T-cell (primary cell): ENCODE data around the gene PLA2G2A. TPM values are rescaled to one million over a fixed set of nuclear protein-coding genes. Genes with fewer than 3 reads are reported as not detected.

Experiments used
- ATAC-seq, 4 experiments: fragments of 200-7000 bp in 3 of 4; fragments of 150-1000 bp in 1 of 4; cut with Tn5 transposase; replicated peaks in 1 of 4; 1 replicate in 3 of 4; 2 replicates in 1 of 4; pipeline ENCODE4 v1.10.0; 2021; ENCODE audit warnings: moderate library complexity in 3 of 4, mild to moderate bottlenecking in 2 of 4, moderate number of reproducible peaks in 1 of 4
- CTCF ChIA-PET, 2 donors: fragments of 300-600 bp; sonication (Branson Sonifier 250); formaldehyde crosslinking; loops; one replicate each; lab custom pipeline; 2022; ENCODE audit warnings: antibody characterized with exemption in 2 of 2; lab: Charles Lee
- POLR2A ChIA-PET, 2 donors: fragments of 300-600 bp; sonication (Branson Sonifier 250); formaldehyde crosslinking; loops; one replicate each; lab custom pipeline; 2022; ENCODE audit warnings: antibody characterized with exemption in 2 of 2; lab: Charles Lee
- DNase-seq, 35 experiments: peaks; one replicate each; pipeline versions ENCODE4 v3.0.0 to v3.0.0-alpha.2; 2013 to 2023
- H3K27ac ChIP-seq: one replicate; pipeline ENCODE4 v1.5.1; 2013; ENCODE audit warnings: low read length
- H3K27me3 ChIP-seq, 2 experiments: replicated peaks in 1 of 2; 1 replicate in 1 of 2; 2 replicates in 1 of 2; pipeline versions ENCODE4 v1.6.1 to v1.7.0; 2013; ENCODE audit warnings: low read length in 1 of 2, mixed read lengths in 1 of 2; ENCODE audit not compliant: control insufficient read depth in 2 of 2, insufficient read depth in 2 of 2; ENCODE audit errors: extremely low read depth in 1 of 2
- H3K36me3 ChIP-seq, 2 donors: 1 replicate in 1 of 2; 2 replicates in 1 of 2; pipeline versions ENCODE4 v1.6.1 to v1.7.0; 2013; ENCODE audit warnings: low read length in 1 of 2; ENCODE audit not compliant: control insufficient read depth in 2 of 2, insufficient read depth in 1 of 2; ENCODE audit errors: extremely low read depth in 1 of 2
- H3K4me1 ChIP-seq, 2 experiments: 1 replicate in 1 of 2; 2 replicates in 1 of 2; pipeline versions ENCODE4 v1.6.1 to v1.7.0; 2013; ENCODE audit warnings: low read length in 2 of 2, mixed read lengths in 1 of 2; ENCODE audit not compliant: insufficient read depth in 2 of 2, control insufficient read depth in 1 of 2; ENCODE audit errors: extremely low read depth in 1 of 2
- H3K4me3 ChIP-seq, 2 donors: 1 replicate in 1 of 2; 2 replicates in 1 of 2; pipeline versions ENCODE4 v1.5.1 to v1.7.0; 2013; ENCODE audit warnings: mild to moderate bottlenecking in 2 of 2, low read length in 1 of 2, moderate library complexity in 1 of 2; ENCODE audit not compliant: control insufficient read depth in 1 of 2; ENCODE audit errors: extremely low read depth in 1 of 2
- H3K9me3 ChIP-seq: 2 replicates; pipeline ENCODE4 v1.7.0; 2013
- H3K27ac Mint-ChIP-seq, 2 donors: one replicate each; pipeline ENCODE4 v1.8.0; 2020 to 2021; ENCODE audit warnings: mild to moderate bottlenecking in 2 of 2, mixed read lengths in 2 of 2
- H3K27me3 Mint-ChIP-seq, 2 donors: one replicate each; pipeline ENCODE4 v1.8.0; 2021 to 2022; ENCODE audit warnings: mixed read lengths in 2 of 2
- H3K36me3 Mint-ChIP-seq: one replicate; pipeline ENCODE4 v1.8.0; 2021; ENCODE audit warnings: mixed read lengths
- H3K4me1 Mint-ChIP-seq, 3 donors: one replicate each; pipeline ENCODE4 v1.8.0; 2020 to 2022; ENCODE audit warnings: mixed read lengths in 3 of 3, mild to moderate bottlenecking in 1 of 3
- H3K4me3 Mint-ChIP-seq, 3 donors: one replicate each; pipeline ENCODE4 v1.8.0; 2020 to 2022; ENCODE audit warnings: mild to moderate bottlenecking in 3 of 3, mixed read lengths in 3 of 3, moderate library complexity in 3 of 3
- H3K9me3 Mint-ChIP-seq, 3 donors: one replicate each; pipeline ENCODE4 v1.8.0; 2020 to 2022; ENCODE audit warnings: mixed read lengths in 3 of 3
- WGBS: methylation state at CpG from one replicate; pipeline ENCODE4 v1.1.5; 2013; ENCODE audit warnings: missing lambda C conversion rate; ENCODE audit not compliant: insufficient coverage; 5-methylcytosine and 5-hydroxymethylcytosine counted together
- total RNA-seq, 35 experiments: library from RNA in 6 of 35; stranded (reverse) in 6 of 35; fragments of 120-200 nt in 1 of 35; gene quantifications; one replicate each; pipeline versions ENCODE4 v1.2.1 to v1.2.4 and lab custom pipeline; 2013 to 2026

PLA2G2A gene
- total RNA-seq, 5 donors from 2014 or later (not counting 1 experiment from before 2014, with no cell fraction given) = not detected

DNA sequence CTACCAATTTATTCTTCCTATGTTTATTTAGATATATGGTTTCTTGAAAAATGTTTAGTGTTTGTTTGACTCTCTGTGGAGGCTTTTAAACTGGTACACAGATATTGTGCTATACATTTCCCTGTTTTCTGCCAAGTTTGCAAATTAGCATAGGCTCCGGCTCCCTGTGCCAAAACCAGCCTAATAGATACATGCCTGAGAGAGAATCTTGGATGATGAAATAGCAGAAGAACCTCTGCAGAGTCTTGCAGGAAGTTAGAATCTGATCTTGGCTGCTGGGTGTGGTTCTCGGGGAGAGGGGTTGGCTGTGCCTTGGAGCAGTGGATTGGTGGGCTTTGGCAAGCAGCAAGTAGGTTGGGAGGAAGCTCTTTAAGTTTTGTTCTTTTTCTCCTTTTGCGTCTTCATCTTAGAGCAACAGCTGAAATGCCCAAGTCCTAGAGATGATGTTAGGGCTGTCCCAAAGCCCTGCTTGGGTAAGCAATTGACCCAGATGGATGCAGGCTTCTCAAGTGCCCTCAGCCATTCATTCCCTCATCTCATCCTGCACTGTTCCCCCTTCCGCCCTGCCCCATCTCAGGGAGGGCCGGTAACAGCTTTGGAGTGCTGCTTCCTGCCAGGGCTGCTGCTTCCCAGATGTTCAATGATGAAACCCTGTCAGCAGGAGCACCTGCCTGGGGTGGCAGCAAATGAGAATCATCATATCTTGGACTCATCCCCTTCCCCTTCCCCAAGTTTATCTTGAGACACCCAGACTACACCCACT, 9.3 kb downstream of the PLA2G2A start:
- H3K27ac ChIP-seq = no peak overlapping the region
- H3K9me3 Mint-ChIP-seq = no peaks in the 10 kb centered on the region
- ChIA-PET CTCF (no interaction called here), POLR2A (no interaction called here)
- no peaks in the 10 kb centered on the region for H3K4me1 ChIP-seq
- H3K27ac Mint-ChIP-seq = no peak overlapping the region
- no peaks in the 10 kb centered on the region for H3K36me3 ChIP-seq
- H3K4me3 ChIP-seq = no peak overlapping the region
- no peak for ATAC-seq
- peaks cover 0 to 24% of the 10 kb centered on the region in 2 experiments for H3K27me3 ChIP-seq
- H3K36me3 Mint-ChIP-seq = no peaks in the 10 kb centered on the region
- DNase-seq = no peak
- peaks cover 0 to 1% (median 0%) of the 10 kb centered on the region in 3 donors for H3K4me1 Mint-ChIP-seq
- H3K27me3 Mint-ChIP-seq = peaks cover 27 to 37% of the 10 kb centered on the region in 2 donors
- 54% methylated on average over 3 of the region's 5 CpGs for WGBS
- no peaks in the 10 kb centered on the region for H3K9me3 ChIP-seq
- H3K4me3 Mint-ChIP-seq = no peak overlapping the region

DNA sequence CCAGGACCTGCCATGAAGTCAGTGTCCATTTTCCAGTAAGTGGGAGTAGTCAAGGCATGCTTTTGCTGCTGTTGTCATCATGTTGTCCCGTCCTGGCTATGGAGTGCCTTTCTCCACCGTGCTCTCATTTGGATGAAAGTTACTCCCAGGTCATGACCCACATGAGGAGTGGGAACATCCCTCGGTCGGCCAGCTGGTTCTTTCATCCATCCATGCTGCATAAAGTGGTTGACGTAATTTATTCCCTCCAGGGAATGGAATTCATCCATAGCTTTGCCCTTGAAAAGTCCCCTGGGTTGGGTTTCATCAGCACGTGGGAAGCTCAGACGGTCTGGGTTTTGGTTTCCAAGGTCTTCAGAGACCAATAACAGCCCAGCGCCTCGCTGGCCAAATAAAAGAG, 11.6 kb downstream of the PLA2G2A start:
- no peak overlapping the region for H3K4me3 Mint-ChIP-seq
- no peak overlapping the region for H3K27ac ChIP-seq
- H3K4me1 Mint-ChIP-seq = no peaks in the 10 kb centered on the region
- H3K4me1 ChIP-seq = no peaks in the 10 kb centered on the region
- H3K9me3 Mint-ChIP-seq = peaks cover 0 to 7% (median 4%) of the 10 kb centered on the region in 3 donors
- no peak overlapping the region for H3K4me3 ChIP-seq
- POLR2A ChIA-PET = no interaction called here
- CTCF ChIA-PET = no interaction called here
- ATAC-seq (no peak), DNase-seq (no peak)
- no peak overlapping the region for H3K27ac Mint-ChIP-seq
- peaks cover 44 to 46% of the 10 kb centered on the region in 2 donors for H3K27me3 Mint-ChIP-seq
- WGBS = 97% methylated on average over 7 of the region's 9 CpGs
- H3K36me3 Mint-ChIP-seq = no peaks in the 10 kb centered on the region
- no peaks in the 10 kb centered on the region for H3K36me3 ChIP-seq
- no peaks in the 10 kb centered on the region for H3K9me3 ChIP-seq
- peaks cover 0 to 18% of the 10 kb centered on the region in 2 experiments for H3K27me3 ChIP-seq

DNA sequence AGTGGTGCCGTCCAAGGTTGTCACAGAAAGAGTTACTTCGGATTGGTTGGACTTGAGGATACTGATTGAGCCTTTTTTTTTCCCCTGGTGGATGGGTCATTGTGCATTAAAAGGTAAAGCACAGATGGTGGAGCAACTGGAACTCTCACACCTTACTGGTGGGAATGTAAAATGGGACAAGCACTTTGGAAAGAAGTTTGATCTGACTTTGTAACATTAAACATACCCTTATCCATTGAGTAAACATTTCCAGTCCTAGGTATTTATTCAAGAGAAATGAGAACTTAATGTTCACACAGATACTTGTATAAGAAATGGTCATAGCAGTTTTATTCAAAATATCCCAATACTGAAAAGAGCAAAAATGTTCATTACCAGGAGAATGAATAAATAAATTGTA, 14.9 kb downstream of the PLA2G2A start:
- Histone ChIP-seq H3K9me3 (no peaks in the 10 kb centered on the region), H3K4me1 (no peaks in the 10 kb centered on the region), H3K4me3 (no peak overlapping the region), H3K27ac (no peak overlapping the region), H3K36me3 (no peaks in the 10 kb centered on the region), H3K27me3 (peaks cover 0 to 22% of the 10 kb centered on the region in 2 experiments)
- 26% methylated on average over 2 of the region's 2 CpGs for WGBS
- ChIA-PET CTCF (no interaction called here), POLR2A (no interaction called here)
- ATAC-seq (no peak), DNase-seq (no peak)
- Mint-ChIP-seq H3K27ac (no peak overlapping the region), H3K27me3 (peaks cover 43 to 46% of the 10 kb centered on the region in 2 donors), H3K9me3 (peaks cover 0 to 7% (median 4%) of the 10 kb centered on the region in 3 donors), H3K4me3 (no peak overlapping the region), H3K36me3 (no peaks in the 10 kb centered on the region), H3K4me1 (no peaks in the 10 kb centered on the region)

DNA sequence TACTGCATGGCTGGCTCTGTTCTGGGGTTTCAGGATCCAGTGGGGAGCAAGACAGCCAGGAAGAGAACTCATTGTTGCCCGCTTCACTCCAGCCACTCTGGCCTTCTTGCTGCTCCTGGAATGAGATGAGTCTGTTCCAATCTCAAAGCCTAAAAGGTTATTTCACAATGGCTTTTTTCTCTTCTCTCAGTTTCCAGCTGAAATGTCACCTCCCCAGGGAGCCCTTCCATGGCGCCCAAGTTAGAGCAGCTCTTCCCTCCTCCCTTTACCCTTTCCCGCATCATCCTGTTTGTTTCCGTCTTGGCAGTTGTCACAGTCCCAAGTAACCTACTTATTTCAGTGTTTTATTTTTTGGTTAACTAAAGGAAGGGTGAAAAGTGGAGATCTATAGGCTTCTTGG, 15.8 kb downstream of the PLA2G2A start:
- ATAC-seq (no peak), DNase-seq (no peak)
- Histone ChIP-seq H3K36me3 (no peaks in the 10 kb centered on the region), H3K27ac (no peak overlapping the region), H3K4me1 (no peaks in the 10 kb centered on the region), H3K27me3 (peaks cover 0 to 28% of the 10 kb centered on the region in 2 experiments), H3K9me3 (no peaks in the 10 kb centered on the region), H3K4me3 (no peak overlapping the region)
- CTCF ChIA-PET = no interaction called here
- Mint-ChIP-seq H3K27me3 (peaks cover 43 to 49% of the 10 kb centered on the region in 2 donors), H3K4me1 (no peaks in the 10 kb centered on the region), H3K27ac (no peak overlapping the region), H3K4me3 (no peak overlapping the region), H3K36me3 (no peaks in the 10 kb centered on the region), H3K9me3 (peaks cover 0 to 7% (median 4%) of the 10 kb centered on the region in 3 donors)
- 100% methylated on average over 1 of the region's 4 CpGs for WGBS
- POLR2A ChIA-PET = no interaction called here

DNA sequence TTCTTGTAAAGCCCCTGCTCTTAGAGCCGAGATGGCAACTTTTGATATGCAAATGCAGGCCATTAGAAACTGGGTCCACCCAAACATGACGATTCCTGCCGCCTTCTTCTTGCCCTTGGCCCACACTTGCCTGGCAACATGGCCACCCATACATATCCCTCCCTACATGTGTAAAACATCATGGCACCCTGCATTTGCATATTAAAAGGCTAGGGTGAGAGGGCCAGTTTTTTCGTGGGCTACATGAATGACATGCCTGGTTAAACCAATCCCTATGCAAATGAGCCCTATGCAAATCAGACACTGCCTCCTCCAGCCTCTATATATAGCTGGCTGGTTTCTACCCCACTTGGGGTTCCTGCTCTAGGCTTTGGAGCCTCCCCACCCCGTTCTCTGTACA, 18.8 kb downstream of the PLA2G2A start:
- POLR2A ChIA-PET = no interaction called here
- no peak overlapping the region for H3K27ac Mint-ChIP-seq
- DNase-seq (no peak), ATAC-seq (no peak)
- no peaks in the 10 kb centered on the region for H3K4me1 Mint-ChIP-seq
- no peaks in the 10 kb centered on the region for H3K36me3 Mint-ChIP-seq
- Histone ChIP-seq H3K27ac (no peak overlapping the region), H3K4me3 (no peak overlapping the region), H3K9me3 (no peaks in the 10 kb centered on the region), H3K4me1 (no peaks in the 10 kb centered on the region), H3K36me3 (no peaks in the 10 kb centered on the region), H3K27me3 (peaks cover 0 to 33% of the 10 kb centered on the region in 2 experiments)
- peaks cover 0 to 7% (median 4%) of the 10 kb centered on the region in 3 donors for H3K9me3 Mint-ChIP-seq
- H3K27me3 Mint-ChIP-seq = peaks cover 44% of the 10 kb centered on the region in 2 donors
- CTCF ChIA-PET = no interaction called here
- WGBS = 27% methylated on average over 2 of the region's 5 CpGs
- H3K4me3 Mint-ChIP-seq = no peak overlapping the region

DNA sequence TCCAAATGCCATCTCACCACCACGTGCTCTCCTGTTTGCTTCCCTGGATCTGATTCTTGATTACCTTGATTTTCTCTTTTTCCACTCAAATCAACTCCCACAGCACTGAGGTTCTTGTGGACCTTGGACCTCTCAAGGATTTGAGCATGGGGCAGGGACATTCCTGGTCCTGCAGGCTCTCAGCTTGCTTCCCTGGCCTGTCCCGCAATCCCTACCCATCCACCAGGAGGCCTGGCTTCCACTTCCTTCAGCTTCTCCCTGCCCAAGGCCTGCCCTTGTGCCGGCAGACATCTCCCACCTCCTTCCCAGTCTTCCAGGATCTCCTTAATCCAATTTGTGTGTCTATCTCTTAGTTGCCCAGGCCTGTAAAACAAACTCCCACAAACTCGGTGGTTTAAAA, 21.6 kb downstream of the PLA2G2A start:
- Mint-ChIP-seq H3K36me3 (no peaks in the 10 kb centered on the region), H3K4me3 (no peak overlapping the region), H3K9me3 (peaks cover 0 to 5% (median 4%) of the 10 kb centered on the region in 3 donors), H3K27ac (no peak overlapping the region), H3K27me3 (peaks cover 44 to 46% of the 10 kb centered on the region in 2 donors), H3K4me1 (no peaks in the 10 kb centered on the region)
- H3K4me3 ChIP-seq = no peak overlapping the region
- ChIA-PET POLR2A (no interaction called here), CTCF (no interaction called here)
- no peaks in the 10 kb centered on the region for H3K9me3 ChIP-seq
- ATAC-seq (no peak), DNase-seq (no peak)
- peaks cover 0 to 38% of the 10 kb centered on the region in 2 experiments for H3K27me3 ChIP-seq
- H3K4me1 ChIP-seq = no peaks in the 10 kb centered on the region
- H3K36me3 ChIP-seq = no peaks in the 10 kb centered on the region
- H3K27ac ChIP-seq = no peak overlapping the region
- 73% methylated on average over 3 of the region's 4 CpGs for WGBS
